HAP-1 (cell line): Measurements from ENCODE around the gene IFI27L1.
A peak's percentile ranks its signal among the peaks of the same experiment; 100 is the strongest.

Experiments
- DNase-seq, 2 experiments: peaks; one replicate each; pipeline ENCODE4 v3.0.0-alpha.2; 2016 to 2020; ENCODE audit warnings: low spot score in 2 of 2
- H3K27me3 ChIP-seq: fragments of 250-450 bp; sonication (Bioruptor Pico); 2 replicates; pipeline ENCODE4 v1.5.1; 2020; ENCODE audit warnings: low read depth, mild to moderate bottlenecking, moderate library complexity
- H3K36me3 ChIP-seq: fragments of 250-450 bp; sonication (Bioruptor Pico); replicated peaks from 2 replicates; pipeline ENCODE4 v1.5.1; 2020; ENCODE audit warnings: mild to moderate bottlenecking
- H3K4me1 ChIP-seq: fragments of 250-450 bp; sonication (Bioruptor Pico); 2 replicates; pipeline ENCODE4 v1.5.1; 2020; ENCODE audit warnings: mild to moderate bottlenecking
- H3K4me3 ChIP-seq: fragments of 250-450 bp; sonication (Bioruptor Pico); 2 replicates; pipeline ENCODE4 v1.5.1; 2020; ENCODE audit warnings: mild to moderate bottlenecking, moderate library complexity
- H3K9me3 ChIP-seq: fragments of 250-450 bp; sonication (Bioruptor Pico); 2 replicates; pipeline ENCODE4 v1.5.1; 2020; ENCODE audit warnings: mild to moderate bottlenecking, moderate library complexity
- in situ Hi-C: fragments of 300-500 bp; cut with MboI; formaldehyde crosslinking; loops from 3 replicates; pipeline ENCODE4 v1.14.3; 2020; ENCODE audit warnings: low sequenced_read_pairs, inconsistent platforms, mixed read lengths

The IFI27L1 gene

GRCh38 chr14:94079891-94080620 is 1.1 kb upstream of the IFI27L1 start:
- Histone ChIP-seq H3K36me3 (peaks cover 38% of the 10 kb centered on the region), H3K4me1 (peaks cover 15% of the 10 kb centered on the region), H3K27me3 (no peaks in the 10 kb centered on the region), H3K9me3 (peaks cover 14% of the 10 kb centered on the region), H3K4me3 (peak overlapping the region; percentile 94)
- in situ Hi-C loops = no loop called here
- DNase-seq = no peak

- in situ Hi-C loops = no loop called here
- peak in 1 of 2 experiments; percentile 8 for DNase-seq
- Histone ChIP-seq H3K9me3 (peaks cover 7% of the 10 kb centered on the region), H3K4me1 (peaks cover 15% of the 10 kb centered on the region), H3K27me3 (no peaks in the 10 kb centered on the region), H3K36me3 (peaks cover 31% of the 10 kb centered on the region), H3K4me3 (peak overlapping the region; percentile 94)
These were observed 293 bp downstream of the IFI27L1 start for GRCh38 chr14:94081386-94081820.

GRCh38 chr14:94087891-94088290 is 6.8 kb downstream of the IFI27L1 start:
- no peak for DNase-seq
- no peaks in the 10 kb centered on the region for H3K36me3 ChIP-seq
- in situ Hi-C loops = no loop called here

GRCh38 chr14:94088516-94088915 is 7.4 kb downstream of the IFI27L1 start:
- no peaks in the 10 kb centered on the region for H3K4me1 ChIP-seq
- no peak for DNase-seq
- H3K36me3 ChIP-seq = no peaks in the 10 kb centered on the region
- in situ Hi-C loops = no loop called here
- H3K9me3 ChIP-seq = no peaks in the 10 kb centered on the region; the same call in 1 of the 2 replicates
- H3K27me3 ChIP-seq = no peaks in the 10 kb centered on the region
- no peak overlapping the region for H3K4me3 ChIP-seq

More at GRCh38 chr14:94087891-94088290, 6.8 kb downstream of the IFI27L1 start:
- no peaks in the 10 kb centered on the region; the same call in 1 of the 2 replicates for H3K9me3 ChIP-seq
- H3K27me3 ChIP-seq = no peaks in the 10 kb centered on the region
- H3K4me1 ChIP-seq = no peaks in the 10 kb centered on the region
- no peak overlapping the region for H3K4me3 ChIP-seq

- no peaks in the 10 kb centered on the region for H3K27me3 ChIP-seq
- no peaks in the 10 kb centered on the region for H3K4me1 ChIP-seq
- H3K9me3 ChIP-seq = no peaks in the 10 kb centered on the region
- H3K4me3 ChIP-seq = no peak overlapping the region
- no peak for DNase-seq
- no peaks in the 10 kb centered on the region for H3K36me3 ChIP-seq
- in situ Hi-C loops = no loop called here
These were observed 8.4 kb downstream of the IFI27L1 start for GRCh38 chr14:94089479-94089878.

- Histone ChIP-seq H3K4me1 (no peaks in the 10 kb centered on the region), H3K27me3 (no peaks in the 10 kb centered on the region), H3K36me3 (peaks cover 4% of the 10 kb centered on the region), H3K4me3 (no peak overlapping the region), H3K9me3 (no peaks in the 10 kb centered on the region)
- no peak for DNase-seq
- in situ Hi-C loops = no loop called here
These were observed 12.3 kb downstream of the IFI27L1 start for GRCh38 chr14:94093418-94093817.

- Histone ChIP-seq H3K27me3 (no peaks in the 10 kb centered on the region), H3K4me3 (no peak overlapping the region), H3K4me1 (no peaks in the 10 kb centered on the region), H3K36me3 (peaks cover 4% of the 10 kb centered on the region), H3K9me3 (no peaks in the 10 kb centered on the region)
- DNase-seq = no peak
- in situ Hi-C loops = no loop called here
These were observed 16.0 kb downstream of the IFI27L1 start for GRCh38 chr14:94097091-94097490.

GRCh38 chr14:94098326-94098992 is 17.3 kb downstream of the IFI27L1 start:
- no peaks in the 10 kb centered on the region for H3K27me3 ChIP-seq
- no peaks in the 10 kb centered on the region for H3K9me3 ChIP-seq
- no peak for DNase-seq
- no peak overlapping the region for H3K4me3 ChIP-seq
- no peaks in the 10 kb centered on the region for H3K4me1 ChIP-seq
- peaks cover 4% of the 10 kb centered on the region for H3K36me3 ChIP-seq
- in situ Hi-C loops = no loop called here

GRCh38 chr14:94099006-94099405 is 17.9 kb downstream of the IFI27L1 start:
- no peaks in the 10 kb centered on the region for H3K4me1 ChIP-seq
- DNase-seq = no peak
- H3K27me3 ChIP-seq = no peaks in the 10 kb centered on the region
- peaks cover 4% of the 10 kb centered on the region for H3K36me3 ChIP-seq
- no peak overlapping the region for H3K4me3 ChIP-seq
- H3K9me3 ChIP-seq = no peaks in the 10 kb centered on the region
- in situ Hi-C loops = no loop called here

GRCh38 chr14:94100847-94101246 is 19.7 kb downstream of the IFI27L1 start:
- in situ Hi-C loops = no loop called here
- H3K27me3 ChIP-seq = no peaks in the 10 kb centered on the region
- H3K9me3 ChIP-seq = no peaks in the 10 kb centered on the region
- no peak overlapping the region for H3K4me3 ChIP-seq
- no peaks in the 10 kb centered on the region for H3K4me1 ChIP-seq
- H3K36me3 ChIP-seq = peaks cover 4% of the 10 kb centered on the region
- DNase-seq = no peak

- no peaks in the 10 kb centered on the region for H3K27me3 ChIP-seq
These were observed 20.6 kb downstream of the IFI27L1 start for GRCh38 chr14:94101748-94102147.

GRCh38 chr14:94102768-94103482 is 21.8 kb downstream of the IFI27L1 start:
- H3K4me3 ChIP-seq = no peak overlapping the region
- H3K36me3 ChIP-seq = peaks cover 4% of the 10 kb centered on the region
- H3K9me3 ChIP-seq = no peaks in the 10 kb centered on the region
- DNase-seq = no peak
- no peaks in the 10 kb centered on the region for H3K27me3 ChIP-seq
- H3K4me1 ChIP-seq = no peaks in the 10 kb centered on the region; the same call in 1 of the 2 replicates
- in situ Hi-C loops = no loop called here

More at GRCh38 chr14:94101748-94102147, 20.6 kb downstream of the IFI27L1 start:
- H3K4me3 ChIP-seq = no peak overlapping the region
- no peaks in the 10 kb centered on the region for H3K4me1 ChIP-seq
- H3K9me3 ChIP-seq = no peaks in the 10 kb centered on the region
- no peak for DNase-seq
- in situ Hi-C loops = no loop called here
- peaks cover 4% of the 10 kb centered on the region for H3K36me3 ChIP-seq

GRCh38 chr14:94103554-94104150 is 22.5 kb downstream of the IFI27L1 start:
- no peak overlapping the region for H3K4me3 ChIP-seq
- peaks cover 7% of the 10 kb centered on the region for H3K4me1 ChIP-seq
- no peak for DNase-seq
- in situ Hi-C loops = no loop called here
- no peaks in the 10 kb centered on the region for H3K9me3 ChIP-seq
- no peaks in the 10 kb centered on the region for H3K27me3 ChIP-seq
- no peaks in the 10 kb centered on the region for H3K36me3 ChIP-seq
